Measurements from ENCODE around the gene FRMD4B.
"Not testable (repeated sequence)": the region's sequence is repeated elsewhere in the genome, so short reads cannot be mapped to it uniquely, and the experiment has no call there.

The FRMD4B gene

GRCh38 chr3:69324362-69325025 is 61.4 kb downstream of the FRMD4B start:
- no peak for DNase-seq (ENCODE audit: low read depth)
- peak; percentile 15 for TF ChIP-seq CTCF (IDR thresholded peaks at IDR 0.05; ENCODE audit: control insufficient read depth, insufficient read depth, low read depth, low read length, missing control alignments)
- H3K4me3 ChIP-seq (ENCODE audit: control insufficient read depth, low read depth, low read length): no peak overlapping the region

- no peak for DNase-seq (ENCODE audit: low read depth)
- no peak overlapping the region for H3K4me3 ChIP-seq (ENCODE audit: control insufficient read depth, low read depth, low read length)
- TF ChIP-seq CTCF (IDR thresholded peaks at IDR 0.05; ENCODE audit: control insufficient read depth, insufficient read depth, low read depth, low read length, missing control alignments): no peak
Measured at GRCh38 chr3:69323941-69324340, 61.9 kb downstream of the FRMD4B start.

- H3K4me3 ChIP-seq (ENCODE audit: control insufficient read depth, low read depth, low read length); DNase-seq (ENCODE audit: low read depth): not testable (repeated sequence)
Measured at GRCh38 chr3:69322512-69322911, 63.4 kb downstream of the FRMD4B start.

- H3K4me3 ChIP-seq (ENCODE audit: control insufficient read depth, low read depth, low read length): no peak overlapping the region
- DNase-seq (ENCODE audit: low read depth): no peak
- no peak for TF ChIP-seq CTCF (IDR thresholded peaks at IDR 0.05; ENCODE audit: control insufficient read depth, insufficient read depth, low read depth, low read length, missing control alignments)
Measured at GRCh38 chr3:69322158-69322509, 63.8 kb downstream of the FRMD4B start.

- TF ChIP-seq CTCF (IDR thresholded peaks at IDR 0.05; ENCODE audit: control insufficient read depth, insufficient read depth, low read depth, low read length, missing control alignments): no peak
- no peak for DNase-seq (ENCODE audit: low read depth)
- H3K4me3 ChIP-seq (ENCODE audit: control insufficient read depth, low read depth, low read length): no peak overlapping the region
Measured at GRCh38 chr3:69321301-69322157, 64.4 kb downstream of the FRMD4B start.

- no peak for TF ChIP-seq CTCF (IDR thresholded peaks at IDR 0.05; ENCODE audit: control insufficient read depth, insufficient read depth, low read depth, low read length, missing control alignments)
- DNase-seq (ENCODE audit: low read depth): no peak
- no peak overlapping the region for H3K4me3 ChIP-seq (ENCODE audit: control insufficient read depth, low read depth, low read length)
Measured at GRCh38 chr3:69320871-69321271, 65.0 kb downstream of the FRMD4B start.

- no peak for TF ChIP-seq CTCF (IDR thresholded peaks at IDR 0.05; ENCODE audit: control insufficient read depth, insufficient read depth, low read depth, low read length, missing control alignments)
- H3K4me3 ChIP-seq (ENCODE audit: control insufficient read depth, low read depth, low read length): no peak overlapping the region
- DNase-seq (ENCODE audit: low read depth): no peak
Measured at GRCh38 chr3:69319652-69320051, 66.2 kb downstream of the FRMD4B start.
